GM21447 (cell line): Measurements from ENCODE around the gene SPACA5.
A peak's percentile ranks its signal among the peaks of the same experiment; 100 is the strongest.
"Not testable (repeated sequence)": the region's sequence is repeated elsewhere in the genome, so short reads cannot be mapped to it uniquely, and the experiment has no call there.

Source experiments
- ATAC-seq: cut with Tn5 transposase; IDR thresholded peaks from one replicate; pipeline ENCODE4 v1.9.1; 2021; ENCODE audit not compliant: unreplicated experiment

Gene SPACA5

GRCh38 chrX:48006688-48007087 is at the start of gene SPACA5:
TSS of gene SPACA5 (plus strand) at chrX:48006988. CDS start at chrX:48007803, 815 bp downstream.
- not testable (repeated sequence) for ATAC-seq

DNA sequence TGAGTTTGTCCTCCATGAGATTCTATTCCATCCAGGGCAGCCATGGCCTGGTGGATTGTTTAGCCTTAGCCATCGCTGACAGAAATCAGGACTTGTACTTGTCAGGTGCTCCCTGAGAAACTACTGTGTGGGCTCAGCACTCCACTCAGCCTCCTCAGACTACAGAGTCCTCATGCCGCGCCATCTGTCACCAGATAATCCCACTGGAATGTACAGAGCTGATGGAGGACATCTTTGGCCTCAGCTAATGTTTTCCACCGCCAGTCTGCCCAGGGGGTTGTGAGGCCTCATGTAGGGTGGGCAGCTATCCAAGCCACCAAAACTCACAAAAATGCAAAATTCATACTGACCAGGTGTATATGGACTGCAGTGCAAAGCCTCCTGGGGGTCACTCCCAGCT is 48.6 kb upstream of the SPACA5 start:
- ATAC-seq, result not testable (repeated sequence)

DNA sequence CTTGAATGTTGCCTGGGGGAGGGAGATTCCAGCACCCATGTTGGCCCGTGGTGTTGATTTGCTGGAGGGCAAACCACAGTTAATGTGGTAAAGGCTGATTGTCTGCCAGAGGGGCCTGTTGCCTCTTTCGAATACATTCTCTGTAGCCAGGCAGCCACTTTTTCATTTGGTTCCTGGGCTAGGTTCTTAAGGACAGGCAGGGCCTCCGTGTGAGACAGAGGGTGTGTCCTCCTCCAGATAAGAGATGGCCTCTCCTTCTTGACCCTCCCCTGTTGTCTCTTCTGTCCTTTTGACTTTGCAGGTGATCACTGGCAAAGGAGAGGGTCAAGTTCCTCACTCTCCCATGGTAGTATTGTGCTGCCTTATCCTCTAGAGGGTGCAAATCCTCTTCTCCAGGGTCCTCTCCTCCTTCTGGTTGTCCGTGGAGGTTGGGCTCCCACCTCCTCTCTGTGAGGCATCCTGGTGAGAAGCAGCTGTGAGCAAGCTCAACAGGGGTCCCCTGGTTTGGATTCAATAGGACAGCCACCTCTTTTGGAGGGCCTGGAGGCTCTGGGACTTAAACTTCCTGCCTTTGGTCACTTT is 47.9 kb upstream of the SPACA5 start:
- no peak for ATAC-seq

- ATAC-seq, result no peak
Observed at GRCh38 chrX:47960406-47960805, 46.4 kb upstream of the SPACA5 start.

DNA sequence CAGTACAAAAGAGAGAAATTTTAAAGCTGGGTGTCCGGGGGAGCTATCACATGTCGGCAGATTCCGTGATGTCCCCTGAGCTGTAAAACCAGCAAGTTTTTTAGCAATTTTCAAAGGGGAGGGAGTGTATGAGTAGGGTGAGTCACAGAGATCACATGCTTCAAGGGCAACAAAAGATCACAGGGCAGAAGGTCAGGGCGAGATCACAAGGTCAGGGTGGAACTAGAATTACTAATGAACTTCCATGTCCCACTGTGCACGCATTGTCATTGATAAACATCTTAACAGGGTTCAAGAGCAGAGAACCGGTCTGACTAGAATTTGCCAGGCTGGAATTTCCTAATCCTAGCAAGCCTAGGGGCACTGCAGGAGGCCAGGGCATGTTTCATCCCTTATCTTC is 45.0 kb upstream of the SPACA5 start:
- ATAC-seq, result not testable (repeated sequence)

DNA sequence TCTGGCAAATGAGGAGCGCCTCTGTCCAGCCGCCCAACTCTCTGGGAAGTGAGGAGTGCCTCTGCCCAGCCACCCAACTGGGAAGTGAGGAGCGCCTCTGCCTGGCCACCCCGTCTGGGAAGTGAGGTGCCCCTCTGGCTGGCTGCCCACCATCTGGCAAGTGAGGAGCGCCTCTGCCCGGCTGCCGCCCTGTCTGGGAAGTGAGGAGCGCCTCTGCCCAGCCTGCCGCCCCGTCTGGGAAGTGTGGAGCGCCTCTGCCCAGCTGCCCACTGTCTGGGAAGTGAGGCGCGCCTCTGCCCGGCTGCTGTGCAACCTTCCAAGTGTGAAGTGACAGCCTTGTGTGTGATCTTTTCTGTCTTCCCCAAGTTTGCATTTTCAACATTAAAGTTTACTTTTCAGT is 41.3 kb upstream of the SPACA5 start:
- ATAC-seq, result not testable (repeated sequence)

DNA sequence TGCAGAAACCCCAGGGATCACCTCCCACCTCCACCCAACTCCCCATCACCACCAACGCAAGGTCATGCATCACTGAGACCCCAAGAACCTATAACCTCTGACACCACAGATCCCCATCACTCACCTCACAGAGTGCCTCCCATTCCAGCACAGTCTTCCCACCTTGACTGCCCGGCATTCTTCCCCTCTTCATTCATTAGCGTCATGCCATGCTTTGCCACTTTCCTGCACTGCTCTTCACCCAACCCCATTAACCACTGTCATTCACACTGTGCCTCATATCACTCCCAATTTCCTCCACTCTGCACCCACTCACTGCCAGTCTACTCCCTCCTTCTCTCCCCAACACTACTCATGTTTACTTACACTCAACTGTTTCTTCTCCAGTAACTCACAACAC is 33.6 kb upstream of the SPACA5 start:
- ATAC-seq, result no peak

- no peak for ATAC-seq
Observed at GRCh38 chrX:47976254-47977151, 30.3 kb upstream of the SPACA5 start.

- no peak for ATAC-seq
Observed at GRCh38 chrX:47991263-47992094, 15.3 kb upstream of the SPACA5 start.

- ATAC-seq, result no peak
Observed at GRCh38 chrX:47992095-47992380, 14.8 kb upstream of the SPACA5 start.

- no peak for ATAC-seq
Observed at GRCh38 chrX:47992669-47993068, 14.1 kb upstream of the SPACA5 start.

GRCh38 chrX:48001260-48001659 is 5.5 kb upstream of the SPACA5 start:
- no peak for ATAC-seq

DNA sequence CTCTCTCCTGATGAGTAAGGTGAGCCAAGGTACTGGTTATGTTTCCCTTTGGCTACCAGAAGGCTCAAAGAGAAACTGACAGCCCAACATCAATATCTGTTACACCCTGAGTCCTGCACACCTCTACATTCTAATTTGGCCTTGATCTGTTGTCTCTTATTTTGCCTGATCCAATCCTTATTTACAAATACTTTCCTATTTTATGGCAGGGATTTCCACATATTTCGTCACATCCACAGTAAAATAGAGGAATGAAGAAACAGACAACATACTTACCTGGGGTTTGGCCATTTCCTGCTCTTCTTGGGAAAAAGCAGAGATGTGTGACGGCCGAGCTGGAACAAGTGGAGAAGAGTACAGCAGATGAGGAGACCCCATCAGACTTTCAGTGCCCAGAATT is 4.5 kb upstream of the SPACA5 start:
- ATAC-seq, result no peak

DNA sequence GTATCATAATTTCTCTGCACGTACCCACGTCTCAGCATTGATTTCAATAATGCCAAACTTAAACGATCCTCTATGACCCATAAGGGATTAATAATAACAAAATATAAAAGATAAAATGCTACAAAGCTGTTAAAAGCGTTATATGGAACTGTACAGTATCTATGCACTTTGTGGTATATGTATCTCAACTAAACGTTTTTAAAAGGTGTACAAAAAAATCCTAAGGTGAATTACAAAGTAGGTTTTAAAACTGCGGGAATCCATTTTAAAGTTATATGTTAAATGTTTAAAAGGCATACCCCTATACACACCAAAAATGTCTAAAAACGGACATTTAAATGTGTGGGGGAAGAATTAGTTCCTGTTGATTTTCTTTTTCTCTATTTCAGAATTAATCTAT is 3.9 kb upstream of the SPACA5 start:
- ATAC-seq, result no peak

GRCh38 chrX:48003367-48003757 is 3.4 kb upstream of the SPACA5 start:
- peak; percentile 22 for ATAC-seq

DNA sequence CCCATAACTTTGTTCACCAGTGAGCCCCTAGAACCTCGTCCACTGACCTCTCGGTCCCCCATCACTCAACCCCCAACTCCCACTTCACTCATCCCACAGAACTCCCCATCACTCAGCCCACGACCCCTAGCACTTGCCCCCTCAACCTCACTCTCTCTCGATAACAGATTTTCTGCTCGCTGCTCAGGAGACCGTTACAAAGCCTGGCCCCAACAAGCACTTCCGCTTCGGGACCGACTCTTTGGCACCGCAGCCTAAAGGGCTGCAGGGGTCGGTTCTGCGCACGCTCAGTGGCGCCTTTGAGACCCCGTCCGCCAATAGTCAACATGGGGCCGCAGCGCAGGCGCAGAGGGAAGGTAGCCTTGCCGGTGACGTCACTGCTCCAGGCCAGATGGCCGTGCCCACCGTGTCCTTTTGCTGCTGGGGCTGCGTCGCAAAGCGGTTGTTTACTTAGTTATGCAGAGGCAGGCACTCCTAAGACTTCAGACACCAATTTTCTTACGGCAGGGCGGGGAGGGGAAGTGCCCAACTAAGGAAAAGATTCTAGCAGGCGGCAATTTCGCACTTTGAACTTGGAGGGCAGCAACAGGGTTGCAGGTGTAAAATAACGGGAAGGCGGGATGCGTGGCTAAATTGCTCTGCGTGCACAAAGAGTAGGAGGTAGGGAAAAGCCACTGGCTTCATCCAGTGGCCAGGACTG is 2.9 kb upstream of the SPACA5 start, which contains the start of gene ZNF182:
Gene ZNF182 (minus strand): TSS at position 232 of the 700 bp plus-strand sequence. CDS start 1,380 bp downstream, outside the sequence.
- ATAC-seq, result peak; percentile 92

DNA sequence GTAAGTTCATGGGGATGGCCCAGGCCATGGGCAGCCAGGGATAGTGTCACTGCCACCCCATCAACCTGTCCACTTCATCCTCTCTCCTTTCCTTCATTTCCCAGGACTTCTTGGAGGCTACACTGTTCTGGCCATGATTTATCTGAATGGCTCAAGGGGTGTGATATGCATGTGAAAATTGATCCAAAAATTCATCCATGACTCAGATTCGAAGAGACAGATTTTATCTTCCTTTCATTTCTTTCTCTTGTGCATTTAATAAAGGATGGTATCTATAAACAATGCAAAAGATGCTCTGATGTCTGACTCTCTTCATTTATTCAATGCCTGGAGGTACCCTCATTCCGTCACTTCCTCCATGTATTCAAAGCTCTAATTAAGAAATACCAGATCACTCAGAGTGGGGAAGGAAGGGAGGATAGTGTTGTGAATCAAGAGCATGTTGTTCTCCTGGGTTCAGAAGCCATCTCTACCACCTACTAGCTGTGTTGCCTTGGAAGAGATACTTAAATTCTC is 2.7 kb downstream of the SPACA5 start:
- ATAC-seq, result not testable (repeated sequence)

GRCh38 chrX:48016583-48017310 is 10.0 kb downstream of the SPACA5 start:
- not testable (repeated sequence) for ATAC-seq

DNA sequence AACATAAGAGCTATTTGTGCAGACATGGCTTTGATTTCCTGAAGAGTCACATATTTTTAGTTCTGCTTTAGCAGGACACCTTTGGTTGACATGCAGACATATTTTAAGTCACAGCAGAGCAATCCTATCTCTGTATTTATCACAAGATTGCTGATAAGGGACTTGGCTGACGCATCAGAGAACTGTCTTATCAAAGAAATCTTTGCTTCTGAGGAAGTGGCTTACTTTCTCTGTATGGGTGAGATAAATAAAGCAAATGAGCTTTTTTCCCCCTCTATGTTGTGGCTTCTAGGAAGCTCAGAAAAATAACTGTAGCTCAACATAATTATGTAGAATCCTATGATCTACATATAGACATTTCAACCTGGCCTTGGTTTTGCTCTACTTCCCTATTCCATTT is 13.1 kb downstream of the SPACA5 start:
- ATAC-seq, result not testable (repeated sequence)

DNA sequence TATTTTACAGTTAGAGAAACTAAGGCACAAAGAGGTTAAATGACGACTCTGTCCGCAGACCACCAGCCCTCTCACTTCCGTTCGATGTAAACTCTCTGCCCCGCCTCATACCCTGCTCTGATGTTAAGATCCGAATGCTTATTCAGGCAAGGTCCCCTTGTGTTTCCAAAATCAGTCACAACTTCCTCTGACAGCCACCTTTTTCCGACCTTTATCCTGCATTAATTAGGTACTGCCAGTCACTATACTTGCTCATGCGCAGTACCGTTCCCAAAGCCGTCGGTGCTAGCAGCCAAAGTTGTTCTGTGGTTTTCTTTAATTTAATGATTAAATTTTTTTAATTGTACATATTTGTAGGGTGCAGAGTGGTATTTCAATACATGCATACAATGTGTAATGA is 13.7 kb downstream of the SPACA5 start:
- ATAC-seq, result not testable (repeated sequence)
